ENCODE data around the gene MIA2. TPM values are rescaled to one million over a fixed set of nuclear protein-coding genes. Genes with fewer than 3 reads are reported as not detected.

MIA2 gene
- total and polyA plus RNA-seq, 8 donors = 24.7 to 47.4 (median 34.4) TPM

GRCh38 chr14:39264057-39264456, 30.3 kb downstream of the MIA2 start:
- intact Hi-C loops (cut with DNase I) = no loop called here
- FAIRE-seq (no peak), ATAC-seq (no peak), DNase-seq (no peak)
- Histone ChIP-seq H3K27ac (no peak overlapping the region), H3K27me3 (no peaks in the 10 kb centered on the region), H3K4me3 (no peak overlapping the region), H3K4me1 (peaks cover 0 to 19% (median 11%) of the 10 kb centered on the region in 3 donors), H3K9me3 (no peaks in the 10 kb centered on the region), H3K36me3 (no peaks in the 10 kb centered on the region)
- TF ChIP-seq, protein P1, sequence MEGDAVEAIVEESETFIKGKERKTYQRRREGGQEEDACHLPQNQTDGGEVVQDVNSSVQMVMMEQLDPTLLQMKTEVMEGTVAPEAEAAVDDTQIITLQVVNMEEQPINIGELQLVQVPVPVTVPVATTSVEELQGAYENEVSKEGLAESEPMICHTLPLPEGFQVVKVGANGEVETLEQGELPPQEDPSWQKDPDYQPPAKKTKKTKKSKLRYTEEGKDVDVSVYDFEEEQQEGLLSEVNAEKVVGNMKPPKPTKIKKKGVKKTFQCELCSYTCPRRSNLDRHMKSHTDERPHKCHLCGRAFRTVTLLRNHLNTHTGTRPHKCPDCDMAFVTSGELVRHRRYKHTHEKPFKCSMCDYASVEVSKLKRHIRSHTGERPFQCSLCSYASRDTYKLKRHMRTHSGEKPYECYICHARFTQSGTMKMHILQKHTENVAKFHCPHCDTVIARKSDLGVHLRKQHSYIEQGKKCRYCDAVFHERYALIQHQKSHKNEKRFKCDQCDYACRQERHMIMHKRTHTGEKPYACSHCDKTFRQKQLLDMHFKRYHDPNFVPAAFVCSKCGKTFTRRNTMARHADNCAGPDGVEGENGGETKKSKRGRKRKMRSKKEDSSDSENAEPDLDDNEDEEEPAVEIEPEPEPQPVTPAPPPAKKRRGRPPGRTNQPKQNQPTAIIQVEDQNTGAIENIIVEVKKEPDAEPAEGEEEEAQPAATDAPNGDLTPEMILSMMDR (IDR thresholded peaks at IDR 0.05) = no peak
- 86 to 88% methylated on average over 7 of the region's 7 CpGs for WGBS, 2 donors

GRCh38 chr14:39264558-39264957, 30.8 kb downstream of the MIA2 start:
- Histone ChIP-seq H3K9me3 (no peaks in the 10 kb centered on the region), H3K27ac (no peak overlapping the region), H3K36me3 (no peaks in the 10 kb centered on the region), H3K4me3 (no peak overlapping the region), H3K4me1 (peaks cover 0 to 24% (median 14%) of the 10 kb centered on the region in 3 donors), H3K27me3 (no peaks in the 10 kb centered on the region)
- intact Hi-C loops (cut with DNase I) = no loop called here
- FAIRE-seq (no peak), ATAC-seq (no peak), DNase-seq (no peak)
- TF ChIP-seq, protein P1 (IDR thresholded peaks at IDR 0.05) = no peak
- WGBS, 2 donors = 68 to 74% methylated on average over 1 of the region's 1 CpG

GRCh38 chr14:39265033-39265432, 31.3 kb downstream of the MIA2 start:
- Histone ChIP-seq H3K9me3 (no peaks in the 10 kb centered on the region), H3K4me3 (peak overlapping the region in 2 of 4 donors; percentile 67 to 84), H3K27ac (peak overlapping the region in 2 of 4 donors; percentile 92 to 99), H3K36me3 (no peaks in the 10 kb centered on the region), H3K27me3 (no peaks in the 10 kb centered on the region), H3K4me1 (peaks cover 0 to 26% (median 17%) of the 10 kb centered on the region in 3 donors)
- WGBS, 2 donors = 1 to 2% methylated on average over 2 of the region's 2 CpGs
- FAIRE-seq (no peak), ATAC-seq (peak in 2 of 4 donors; percentile 22 to 27), DNase-seq (no peak)
- TF ChIP-seq, protein P1 (IDR thresholded peaks at IDR 0.05) = no peak
- intact Hi-C loops (cut with DNase I) = no loop called here

DNA sequence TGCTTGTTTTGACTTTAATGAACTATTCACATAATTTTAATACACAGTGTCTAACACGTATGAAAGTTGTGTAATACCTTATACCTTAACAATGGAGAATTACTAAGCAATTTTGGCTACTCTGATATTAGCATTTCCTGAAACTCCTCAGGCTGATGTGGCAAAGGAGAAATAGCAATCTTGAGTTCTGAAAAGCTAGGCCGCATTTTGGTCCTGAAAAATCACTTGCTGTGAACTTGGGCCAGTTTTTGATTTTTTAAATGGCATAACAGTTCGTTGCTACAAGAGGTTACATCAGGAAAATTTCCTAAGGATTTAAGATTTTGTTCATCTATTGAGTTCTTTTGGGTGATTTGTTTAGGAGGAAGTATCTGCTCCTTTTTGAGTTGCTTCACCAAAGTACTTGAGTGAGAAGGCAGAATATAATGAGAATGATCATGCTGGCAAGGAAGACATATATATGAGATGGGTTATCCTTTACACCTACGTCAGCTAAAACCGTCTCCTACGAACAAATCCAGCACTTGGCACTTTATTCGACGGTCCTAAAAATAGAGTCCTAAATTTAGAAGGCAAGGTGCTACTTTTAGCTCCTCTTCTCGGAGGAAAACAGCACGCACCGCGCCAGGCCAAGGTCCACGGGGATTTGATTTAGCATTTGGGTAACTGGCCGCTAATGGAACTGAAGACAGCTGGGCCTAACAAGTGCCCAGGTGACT, 32.2 kb downstream of the MIA2 start:
- intact Hi-C loops (cut with DNase I) = no loop called here
- FAIRE-seq (no peak), ATAC-seq (peak in 1 of 4 donors; percentile 17), DNase-seq (no peak)
- no peaks in the 10 kb centered on the region for H3K36me3 ChIP-seq
- no peaks in the 10 kb centered on the region for H3K9me3 ChIP-seq
- TF ChIP-seq, protein P1 (IDR thresholded peaks at IDR 0.05) = no peak
- H3K4me1 ChIP-seq = peaks cover 0 to 26% (median 17%) of the 10 kb centered on the region in 3 donors
- H3K27ac ChIP-seq = peak overlapping the region; percentile 92 to 99 (median 96)
- H3K4me3 ChIP-seq = peak overlapping the region; percentile 67 to 84 (median 76)
- no peaks in the 10 kb centered on the region for H3K27me3 ChIP-seq
- WGBS, 2 donors = 2% methylated on average over 14 of the region's 14 CpGs

DNA sequence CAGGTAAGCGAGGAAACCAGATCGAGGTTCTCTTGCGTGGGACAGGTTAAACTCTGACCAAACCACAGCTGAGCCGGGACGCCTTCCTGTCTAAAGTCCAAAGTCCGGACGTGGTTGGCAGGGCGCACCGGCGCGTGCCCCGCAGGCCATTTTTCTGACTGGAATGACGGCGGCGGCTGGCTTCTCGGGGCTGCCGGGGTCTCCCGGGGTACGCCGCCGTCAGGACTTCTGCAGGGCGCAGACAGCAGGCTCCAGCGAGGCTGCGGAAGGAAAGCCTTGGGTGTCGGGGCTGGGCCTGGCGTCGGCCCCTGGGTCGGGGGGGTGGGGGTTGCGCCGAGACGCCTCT, 32.8 kb downstream of the MIA2 start:
- no peak for FAIRE-seq
- WGBS, 2 donors = 0% methylated on average over 25 to 31 of the region's 31 CpGs

More for the DNA sequence above, 32.8 kb downstream of the MIA2 start:
- Histone ChIP-seq H3K4me3 (peak overlapping the region; percentile 67 to 84 (median 76)), H3K4me1 (peaks cover 0 to 26% (median 17%) of the 10 kb centered on the region in 3 donors), H3K9me3 (no peaks in the 10 kb centered on the region), H3K27ac (peak overlapping the region; percentile 92 to 99 (median 96)), H3K27me3 (no peaks in the 10 kb centered on the region), H3K36me3 (no peaks in the 10 kb centered on the region)
- TF ChIP-seq, protein P1 (IDR thresholded peaks at IDR 0.05) = no peak
- ATAC-seq = peak; percentile 83 to 89 (median 88)
- intact Hi-C loops (cut with DNase I) = no loop called here
- DNase-seq = peak; percentile 89 to 93 (median 90)
